ENCODE results near the gene MROH2B.

MROH2B gene

GRCh38 chr5:41071242-41071641 lies at the start of gene MROH2B:
Gene MROH2B (minus strand): TSS chr5:41071342. CDS start chr5:41070852, 490 bp downstream.
- no peak for DNase-seq (ENCODE audit: low read depth)

- no peak for DNase-seq (ENCODE audit: low read depth)
Observed at GRCh38 chr5:41120600-41120999, 49.5 kb upstream of the MROH2B start.

GRCh38 chr5:41118177-41118576 lies 47.0 kb upstream of the MROH2B start:
- peak; percentile 9 for DNase-seq (ENCODE audit: low read depth)

GRCh38 chr5:41115281-41115680 lies 44.1 kb upstream of the MROH2B start:
- peak; percentile 40 for DNase-seq (ENCODE audit: low read depth)

GRCh38 chr5:41112486-41113455 lies 41.6 kb upstream of the MROH2B start:
- peak; percentile 21 for DNase-seq (ENCODE audit: low read depth)

GRCh38 chr5:41109186-41109585 lies 38.0 kb upstream of the MROH2B start:
- peak; percentile 8 for DNase-seq (ENCODE audit: low read depth)

- no peak for DNase-seq (ENCODE audit: low read depth)
Observed at GRCh38 chr5:41102341-41102740, 31.2 kb upstream of the MROH2B start.

GRCh38 chr5:41097642-41098041 lies 26.5 kb upstream of the MROH2B start:
- DNase-seq (ENCODE audit: low read depth), result no peak

- DNase-seq (ENCODE audit: low read depth), result no peak
Observed at GRCh38 chr5:41095324-41096101, 24.4 kb upstream of the MROH2B start.

- peak; percentile 29 for DNase-seq (ENCODE audit: low read depth)
Observed at GRCh38 chr5:41094871-41095270, 23.7 kb upstream of the MROH2B start.

- DNase-seq (ENCODE audit: low read depth), result no peak
Observed at GRCh38 chr5:41093803-41094202, 22.7 kb upstream of the MROH2B start.

- DNase-seq (ENCODE audit: low read depth), result peak; percentile 44
Observed at GRCh38 chr5:41087461-41087860, 16.3 kb upstream of the MROH2B start.

- DNase-seq (ENCODE audit: low read depth), result peak; percentile 11
Observed at GRCh38 chr5:41083306-41083705, 12.2 kb upstream of the MROH2B start.

GRCh38 chr5:41071975-41072374 lies 833 bp upstream of the MROH2B start:
- DNase-seq (ENCODE audit: low read depth), result peak; percentile 30

- peak; percentile 2 for DNase-seq (ENCODE audit: low read depth)
Observed at GRCh38 chr5:41067714-41068568, 3.2 kb downstream of the MROH2B start.

GRCh38 chr5:41065691-41066335 lies 5.3 kb downstream of the MROH2B start:
- peak; percentile 2 for DNase-seq (ENCODE audit: low read depth)

GRCh38 chr5:41057940-41058339 lies 13.2 kb downstream of the MROH2B start:
- no peak for DNase-seq (ENCODE audit: low read depth)

GRCh38 chr5:41057231-41057630 lies 13.9 kb downstream of the MROH2B start:
- DNase-seq (ENCODE audit: low read depth), result no peak

GRCh38 chr5:41048986-41049385 lies 22.2 kb downstream of the MROH2B start:
- no peak for DNase-seq (ENCODE audit: low read depth)

- DNase-seq (ENCODE audit: low read depth), result no peak
Observed at GRCh38 chr5:41043109-41043747, 27.9 kb downstream of the MROH2B start.

- DNase-seq (ENCODE audit: low read depth), result no peak
Observed at GRCh38 chr5:41032973-41033372, 38.2 kb downstream of the MROH2B start.
